Measurements from ENCODE around the gene SAP30L.

Gene SAP30L

DNA sequence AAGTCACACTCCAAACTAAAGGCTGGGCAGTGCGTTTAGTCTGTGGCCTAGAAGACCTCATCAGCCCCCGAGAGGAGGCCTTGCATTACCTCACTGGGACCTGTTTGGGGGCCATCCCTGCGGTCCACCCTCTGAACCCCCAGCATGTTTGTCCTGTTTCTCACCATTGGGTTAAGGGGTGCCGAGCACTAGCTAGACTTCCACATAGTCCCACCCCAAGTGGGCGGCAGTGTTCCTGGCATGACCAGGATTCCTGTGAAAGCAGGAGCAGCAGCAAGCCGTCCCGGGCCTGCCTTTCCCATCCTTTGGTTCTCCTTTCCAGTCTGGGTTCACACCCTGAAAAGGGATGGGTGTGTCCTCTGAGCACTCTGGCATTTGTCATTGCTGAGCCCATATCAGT is 26.6 kb upstream of the SAP30L start:
- no peak for DNase-seq (ENCODE audit: low read depth in 2 of 2)

DNA sequence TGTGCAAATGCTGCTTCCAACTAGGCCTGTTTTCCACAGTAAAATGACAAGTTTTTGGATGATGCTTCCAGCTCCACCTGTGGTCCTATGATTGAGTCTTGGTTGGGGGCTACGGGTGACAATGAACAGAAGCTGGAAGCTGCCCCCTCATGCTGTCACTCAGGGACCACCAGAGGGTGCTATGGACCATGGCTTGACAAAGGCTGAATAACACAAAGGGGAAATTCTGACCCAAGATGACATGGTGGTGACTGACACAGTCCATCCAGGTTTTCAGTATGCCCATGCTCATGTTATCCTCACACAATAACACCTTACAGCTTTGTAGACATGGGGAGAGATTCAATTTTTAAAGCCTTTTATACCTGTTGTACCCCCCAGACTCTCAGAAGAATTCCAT is 23.9 kb upstream of the SAP30L start:
- DNase-seq (ENCODE audit: low read depth in 2 of 2) = no peak

DNA sequence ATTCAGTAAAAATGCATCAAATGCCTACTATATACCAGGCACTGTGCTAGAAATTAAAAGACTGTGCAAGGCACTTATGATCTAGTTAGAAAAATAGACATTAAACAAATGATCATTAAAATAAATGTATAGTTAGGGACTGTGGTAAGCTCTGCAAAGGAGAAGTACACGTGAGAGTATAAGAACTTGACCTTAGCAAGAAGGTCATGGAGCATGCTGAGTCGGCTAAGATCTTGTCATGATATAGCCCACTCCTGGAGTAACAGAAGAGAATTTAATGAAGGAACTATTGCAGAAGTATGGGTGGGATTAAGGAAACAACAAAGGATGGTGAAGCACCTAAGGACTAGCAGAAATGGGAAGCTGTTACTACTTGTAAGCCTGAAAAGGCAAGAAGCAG is 23.5 kb upstream of the SAP30L start:
- no peak for DNase-seq (ENCODE audit: low read depth in 2 of 2)

DNA sequence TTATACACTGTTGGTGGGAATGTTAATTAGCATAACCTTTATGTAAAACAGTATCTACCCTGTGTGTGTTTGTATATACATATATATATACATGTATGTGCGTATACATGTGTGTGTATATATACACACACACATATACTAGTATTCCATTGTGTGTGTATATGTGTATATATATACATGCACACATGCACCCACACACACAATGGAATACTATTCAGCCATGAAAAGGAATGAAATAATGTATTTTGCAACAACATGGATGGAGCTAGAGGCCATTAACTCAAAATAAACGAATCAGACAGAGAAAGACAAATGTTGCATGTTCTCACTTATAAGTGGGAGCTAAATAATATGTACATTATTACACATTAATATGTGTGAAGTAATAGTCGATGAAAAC is 17.6 kb upstream of the SAP30L start:
- no peak for DNase-seq (ENCODE audit: low read depth in 2 of 2)

DNA sequence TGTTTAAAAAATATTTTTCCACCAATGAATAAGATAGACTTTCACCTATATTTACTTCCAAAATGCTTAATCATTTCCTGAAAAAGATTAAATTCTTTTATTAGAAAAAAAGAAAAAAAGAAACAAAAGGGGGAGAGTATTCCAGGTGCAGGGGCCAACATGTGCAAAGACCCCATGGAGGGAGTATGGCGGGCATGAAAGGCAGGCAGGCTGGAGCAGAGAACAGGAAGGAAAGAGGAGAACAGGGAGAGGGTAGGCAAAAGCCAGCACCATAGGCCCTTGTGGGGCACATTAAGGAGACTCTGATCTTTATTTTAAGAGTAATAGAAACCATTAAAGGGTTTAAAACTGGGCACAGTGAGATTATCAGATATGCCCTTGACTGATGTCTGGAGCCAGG is 16.5 kb upstream of the SAP30L start:
- DNase-seq (ENCODE audit: low read depth in 2 of 2) = no peak

DNA sequence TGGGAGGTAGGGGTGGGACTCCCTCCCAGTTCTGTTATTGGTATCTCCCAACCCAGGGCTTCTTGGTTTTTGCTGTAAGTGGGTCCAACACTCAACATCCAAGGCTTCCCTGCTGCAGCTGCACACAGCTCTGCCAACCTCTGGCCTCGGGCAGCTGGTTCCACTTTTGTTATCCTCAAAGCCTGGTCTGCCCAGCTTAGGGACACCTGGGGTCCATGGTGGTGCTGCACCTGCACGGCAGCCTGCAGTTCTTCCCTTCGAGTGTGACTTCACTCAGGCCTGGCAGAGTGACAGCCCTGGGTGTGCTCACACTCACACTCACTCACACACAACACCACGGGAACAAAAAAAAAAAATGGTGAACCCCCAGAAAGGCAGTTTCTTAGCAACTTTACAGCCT is 15.3 kb upstream of the SAP30L start:
- no peak for DNase-seq (ENCODE audit: low read depth in 2 of 2)

DNA sequence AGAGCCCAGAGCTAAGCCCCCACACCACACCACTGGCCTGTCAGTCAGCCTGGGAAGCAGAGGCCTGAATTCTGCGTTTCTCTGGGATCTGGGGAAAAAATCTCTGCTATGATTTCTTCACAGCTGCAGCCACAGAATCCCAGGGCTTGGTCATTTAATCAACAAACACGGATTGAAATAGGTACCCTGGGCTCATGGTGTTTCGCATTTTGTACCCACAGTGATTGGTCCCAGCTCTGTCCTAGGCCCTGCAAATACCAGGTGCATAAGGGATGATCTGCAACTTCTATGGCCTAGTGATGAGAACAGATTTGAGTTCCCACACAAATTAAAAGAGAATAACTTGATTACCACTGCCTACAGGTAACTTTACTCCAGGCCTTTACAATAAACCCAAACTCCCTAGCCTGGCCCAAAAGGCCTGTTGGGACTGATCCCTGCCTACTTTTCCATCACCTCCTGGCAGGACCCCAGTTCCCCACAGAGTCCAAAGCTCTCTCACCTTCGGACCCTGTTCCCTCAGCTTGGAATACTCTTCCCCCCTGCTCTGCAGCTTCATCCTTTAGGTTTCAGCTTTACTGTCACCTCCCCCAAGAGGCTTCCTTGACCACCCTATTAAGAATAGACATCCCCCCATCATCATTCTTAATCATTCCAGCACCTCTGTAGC is 14.7 kb upstream of the SAP30L start:
- DNase-seq (ENCODE audit: low read depth in 2 of 2) = no peak

DNA sequence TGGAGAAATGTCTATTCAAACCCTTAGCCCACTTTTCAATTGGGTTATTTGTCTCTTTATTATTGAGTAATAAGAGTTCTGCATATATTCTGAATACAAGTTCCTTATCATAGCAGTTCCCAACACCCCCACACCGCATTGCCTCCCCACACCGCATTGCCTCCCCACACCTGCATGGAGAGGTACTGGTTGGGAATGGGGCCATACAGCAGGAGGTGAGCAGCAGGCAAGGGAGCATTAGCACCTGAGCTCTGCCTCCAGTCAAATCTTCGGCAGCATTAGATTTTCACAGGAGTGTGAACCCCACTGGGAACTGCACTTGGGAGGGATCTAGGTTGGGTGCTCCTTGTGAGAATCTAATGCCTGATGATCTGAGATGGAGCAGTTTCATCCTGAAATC is 10.6 kb upstream of the SAP30L start:
- no peak for DNase-seq (ENCODE audit: low read depth in 2 of 2)

DNA sequence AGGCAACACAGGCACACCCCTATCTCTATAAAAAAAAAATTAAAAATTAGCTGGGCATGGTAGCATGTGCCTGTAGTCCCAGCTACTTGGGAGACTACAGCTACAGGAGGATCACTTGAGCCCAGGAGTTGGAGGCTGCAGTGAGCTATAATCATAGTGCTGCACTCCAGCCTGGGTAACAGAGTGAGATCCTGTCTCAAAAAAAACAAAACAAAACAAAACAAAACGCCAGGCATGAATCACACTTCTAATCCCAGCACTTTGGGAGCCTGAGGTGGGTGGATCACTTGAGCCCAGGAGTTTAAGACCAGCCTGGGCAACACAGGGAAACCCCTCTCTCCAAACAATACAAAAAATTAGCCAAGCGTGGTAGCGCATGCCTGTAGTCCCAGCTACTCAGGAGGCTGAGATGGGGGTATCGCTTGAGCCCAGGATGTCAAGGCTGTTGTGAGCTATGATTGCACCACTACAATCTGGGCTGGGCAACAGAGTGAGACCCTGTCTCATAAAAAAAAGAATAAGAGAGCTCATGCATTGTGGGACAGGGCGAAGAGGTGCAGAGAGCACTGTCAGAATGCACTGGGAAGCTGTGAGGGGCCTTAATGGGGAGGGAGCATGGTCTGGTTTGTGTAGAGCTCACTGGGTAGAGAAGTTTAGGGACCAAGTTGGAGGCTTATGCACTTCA is 8.4 kb upstream of the SAP30L start:
- DNase-seq (ENCODE audit: low read depth in 2 of 2) = no peak

DNA sequence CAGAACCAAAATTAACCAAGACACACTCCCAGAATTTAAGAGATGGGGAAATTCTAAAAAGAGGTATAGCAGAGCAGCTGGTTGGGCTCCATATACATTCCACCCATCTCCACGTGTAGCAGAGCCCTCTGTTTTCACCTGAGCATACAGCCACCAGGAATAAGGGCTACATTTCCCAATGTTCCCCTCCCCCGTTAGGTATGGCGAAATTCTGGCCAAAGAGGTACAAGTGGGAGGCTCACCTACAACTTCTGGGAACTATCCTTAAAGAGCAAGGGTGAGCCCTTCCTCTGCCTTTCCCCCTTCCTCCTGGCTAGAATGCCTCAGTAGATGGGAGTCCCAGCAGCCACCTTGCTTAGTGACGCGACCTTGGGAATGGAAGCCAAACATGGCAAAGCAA is 5.3 kb upstream of the SAP30L start:
- no peak for DNase-seq (ENCODE audit: low read depth in 2 of 2)

DNA sequence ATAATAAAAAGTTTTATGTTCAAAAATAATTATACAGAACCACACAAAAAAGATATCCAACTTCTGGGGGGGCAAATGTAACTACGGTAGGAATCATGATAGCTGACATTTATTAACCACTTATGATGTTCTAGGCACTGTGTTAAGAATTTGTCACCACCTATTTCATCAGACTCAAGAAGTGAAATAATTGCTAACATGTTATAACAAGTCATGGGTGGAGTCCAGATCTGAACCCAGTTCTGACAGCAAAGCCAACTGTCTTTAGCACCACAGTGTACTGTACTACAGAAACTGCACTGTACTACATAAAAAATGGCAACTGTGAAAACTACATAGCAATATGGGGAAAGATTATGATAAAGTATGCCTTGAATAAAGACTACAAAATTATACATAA is 3.0 kb upstream of the SAP30L start:
- DNase-seq (ENCODE audit: low read depth in 2 of 2) = no peak

DNA sequence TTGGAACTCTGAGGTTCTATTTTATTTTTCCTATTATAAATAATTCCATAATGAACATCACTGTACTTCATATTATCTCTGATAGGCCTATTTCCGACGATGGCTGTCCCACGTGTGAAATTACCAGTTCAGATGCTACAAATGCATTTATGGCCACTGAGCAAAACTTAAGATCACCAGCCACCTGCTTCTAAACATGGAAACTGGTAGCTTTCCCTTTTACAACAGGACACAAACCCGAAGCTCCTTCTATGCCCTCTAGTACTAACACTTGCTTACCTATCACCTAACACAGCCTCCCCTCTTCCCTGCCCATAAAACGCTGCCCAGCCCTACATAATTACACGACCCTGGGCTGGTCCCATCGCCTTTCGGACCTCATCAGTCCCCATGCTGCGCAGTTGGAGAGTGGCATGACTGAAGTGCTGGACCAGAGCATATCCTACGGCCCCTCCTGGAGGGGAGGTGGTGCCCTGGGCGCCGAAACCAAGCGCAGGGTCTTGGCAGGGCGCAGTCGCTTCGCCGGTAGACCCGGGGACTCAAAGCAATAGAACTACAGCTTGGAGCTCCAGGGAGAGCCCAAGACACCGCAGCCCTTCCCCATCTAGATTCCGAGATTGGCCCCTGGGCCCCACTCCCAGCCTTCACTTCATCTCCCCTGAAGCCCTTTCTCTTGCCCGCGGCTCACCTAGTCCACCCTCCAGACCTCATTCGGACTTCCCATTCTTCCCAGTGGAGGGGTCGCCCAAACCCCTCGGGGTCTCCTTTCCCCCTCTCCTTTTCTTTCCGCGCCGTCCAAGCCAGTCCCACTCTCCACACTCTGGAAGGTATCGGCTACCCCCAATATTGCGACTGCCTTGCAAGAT is 1.0 kb upstream of the SAP30L start:
- DNase-seq (ENCODE audit: low read depth in 2 of 2) = no peak

DNA sequence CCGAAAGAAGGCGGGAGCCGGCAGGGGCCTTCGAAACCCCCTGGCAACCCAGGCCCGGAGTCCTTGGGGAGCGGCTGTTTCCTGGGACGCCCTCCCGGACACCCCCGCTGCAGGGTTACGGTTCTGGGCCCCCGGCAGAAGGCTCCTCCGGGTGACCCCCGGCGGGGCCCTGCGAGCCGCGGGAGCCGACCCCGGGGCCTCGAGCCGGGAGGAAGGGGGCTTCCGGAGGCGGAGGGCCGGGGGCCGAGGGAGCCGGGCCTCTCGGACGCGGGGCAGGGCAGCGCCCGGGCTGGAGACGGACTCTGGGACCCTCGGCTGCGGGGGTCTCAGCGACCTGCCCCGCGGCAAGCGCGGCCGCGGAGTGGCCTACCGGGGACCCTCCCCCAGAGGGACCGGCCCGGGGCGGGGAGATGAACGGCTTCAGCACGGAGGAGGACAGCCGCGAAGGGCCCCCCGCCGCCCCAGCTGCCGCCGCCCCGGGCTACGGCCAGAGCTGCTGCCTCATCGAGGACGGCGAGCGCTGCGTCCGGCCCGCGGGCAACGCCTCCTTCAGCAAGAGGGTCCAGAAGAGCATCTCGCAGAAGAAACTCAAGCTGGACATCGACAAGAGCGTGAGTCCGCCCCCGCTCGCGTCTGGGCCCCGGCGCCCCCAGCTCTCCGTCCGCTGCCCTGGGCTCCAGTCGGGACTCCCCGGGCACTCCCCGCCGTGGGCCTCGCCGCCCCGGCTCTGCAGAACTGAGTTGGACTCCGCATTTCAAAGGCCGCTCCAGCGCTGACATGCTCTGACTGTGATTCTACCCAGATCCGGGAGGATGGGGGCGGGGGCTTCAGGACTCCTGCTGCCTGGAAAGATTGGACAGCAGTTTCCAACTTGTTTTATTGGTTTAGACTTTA is 645 bp downstream of the SAP30L start:
- DNase-seq (ENCODE audit: low read depth in 2 of 2) = peak in 1 of 2 donors; percentile 7

DNA sequence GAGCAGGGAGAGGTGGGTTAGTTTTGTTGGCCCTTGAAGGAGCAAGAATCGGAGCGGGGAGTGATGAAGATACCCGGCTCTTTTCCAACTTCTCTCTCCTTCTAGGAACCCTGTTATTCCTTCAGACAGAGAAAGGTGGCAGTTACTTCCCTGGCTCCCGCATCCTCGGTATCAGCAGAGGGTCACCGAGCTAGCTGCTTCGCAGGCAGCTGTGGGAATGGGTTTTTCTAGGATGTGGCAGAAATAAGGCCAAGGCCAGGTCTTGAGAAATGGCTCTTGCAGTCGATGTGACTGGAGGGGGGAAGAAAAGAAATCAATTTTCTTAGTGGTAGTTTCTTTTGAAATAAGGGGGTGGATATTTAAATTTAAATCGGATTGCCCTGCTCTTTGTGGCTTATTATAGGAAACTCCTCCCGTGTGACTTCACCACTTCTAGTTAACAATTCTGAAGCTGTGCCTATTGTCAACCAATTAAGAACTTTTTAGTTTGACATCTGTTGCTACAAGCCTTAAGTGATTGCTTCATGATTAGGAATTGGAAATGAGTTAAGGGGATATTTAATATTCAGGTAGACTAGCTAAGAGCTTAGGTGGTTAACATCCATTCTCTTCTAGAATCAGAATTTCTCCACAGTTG is 1.4 kb downstream of the SAP30L start:
- DNase-seq (ENCODE audit: low read depth in 2 of 2) = no peak

DNA sequence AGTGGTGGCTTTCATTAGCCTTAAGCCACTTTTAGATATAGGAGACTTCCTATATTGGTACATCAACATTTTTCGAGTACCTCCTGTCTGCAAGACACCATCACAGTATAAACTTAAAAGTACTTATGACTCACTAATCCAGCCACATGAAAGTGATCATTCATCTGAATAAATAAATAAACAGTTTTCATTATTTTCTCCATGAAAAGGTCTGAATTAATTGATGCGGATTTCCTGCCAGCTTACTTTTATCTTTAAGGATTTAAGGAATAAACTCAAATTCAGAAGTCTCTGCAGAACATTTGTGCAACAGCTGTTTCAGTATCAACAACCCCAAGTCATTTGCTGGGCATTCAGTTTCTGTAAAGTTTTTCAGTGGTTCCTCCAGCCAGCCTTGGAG is 4.0 kb downstream of the SAP30L start:
- DNase-seq (ENCODE audit: low read depth in 2 of 2) = no peak

DNA sequence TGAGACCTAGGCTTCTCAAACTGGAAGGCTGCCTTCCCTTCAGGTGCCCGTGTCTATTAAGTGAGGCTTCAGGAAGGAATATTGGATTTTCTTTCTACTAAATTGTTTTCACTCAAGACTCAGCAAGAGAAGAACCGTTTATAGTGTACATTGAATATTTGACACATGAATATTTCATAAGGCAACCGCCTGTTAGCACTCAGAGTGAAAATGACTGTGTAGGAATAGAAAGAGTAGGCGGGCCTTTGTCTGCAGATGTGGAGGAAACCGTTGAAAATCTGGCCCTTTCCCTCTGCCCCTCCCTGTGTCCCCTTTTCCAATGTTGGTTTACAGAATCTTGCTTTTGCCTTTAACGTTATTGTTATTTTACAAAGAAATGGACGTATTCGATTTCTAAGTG is 6.2 kb downstream of the SAP30L start:
- no peak for DNase-seq (ENCODE audit: low read depth in 2 of 2)

DNA sequence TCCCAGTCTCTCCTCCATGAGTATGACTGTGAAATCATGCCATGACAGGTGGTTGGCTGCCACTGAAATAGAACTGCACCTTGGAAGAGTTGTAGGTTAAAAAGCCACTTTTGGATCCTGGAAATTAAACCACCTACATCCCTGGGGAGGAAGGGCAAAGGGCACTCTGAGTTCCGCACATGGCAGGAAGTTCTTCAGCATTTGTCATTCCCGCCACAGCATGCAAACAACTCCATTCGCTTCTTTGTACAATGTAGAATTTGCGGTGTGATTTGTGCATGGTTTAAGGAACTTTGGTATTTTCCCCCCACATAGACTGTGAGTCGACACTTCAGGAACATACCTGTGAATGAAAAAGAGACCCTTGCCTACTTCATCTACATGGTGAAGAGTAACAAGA is 9.8 kb downstream of the SAP30L start:
- DNase-seq (ENCODE audit: low read depth in 2 of 2) = no peak

DNA sequence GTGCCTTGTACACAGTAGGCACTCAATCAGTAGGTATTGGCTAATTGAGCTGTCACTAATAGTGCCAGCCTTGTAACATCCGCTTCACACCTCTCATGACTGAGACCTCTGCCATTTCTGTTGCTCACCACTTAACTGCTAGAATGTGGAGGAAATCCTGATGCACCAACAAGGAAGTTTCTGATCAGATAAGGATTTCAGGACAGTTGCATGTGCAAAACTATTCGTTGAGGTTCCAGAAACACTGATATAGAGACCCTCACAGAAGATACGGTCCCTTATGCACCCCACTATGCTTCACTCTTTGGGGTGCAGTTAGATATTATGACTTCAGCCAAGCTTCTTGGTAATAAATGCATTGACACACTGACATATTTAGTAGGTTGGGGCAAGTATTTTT is 10.7 kb downstream of the SAP30L start:
- DNase-seq (ENCODE audit: low read depth in 2 of 2) = no peak

DNA sequence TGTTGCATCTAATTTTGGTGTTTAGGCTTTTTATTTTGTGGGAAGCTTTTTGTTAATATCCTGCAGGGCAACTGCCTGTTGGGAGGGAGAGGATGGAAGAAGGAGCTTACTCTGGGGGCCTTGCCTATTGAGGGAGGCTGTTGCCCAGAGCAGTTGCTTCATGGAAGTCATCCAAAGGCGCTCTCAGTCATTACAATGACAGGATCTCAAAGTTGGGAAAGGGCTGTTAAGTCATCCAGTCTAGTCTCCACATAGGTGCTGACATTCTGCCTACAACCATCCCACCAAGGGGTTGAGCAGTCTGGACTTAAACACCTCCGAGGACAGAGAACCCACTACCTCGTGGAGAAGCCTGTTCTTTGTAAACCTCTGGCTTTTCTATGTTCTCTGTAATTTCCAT is 13.2 kb downstream of the SAP30L start:
- no peak for DNase-seq (ENCODE audit: low read depth in 2 of 2)

DNA sequence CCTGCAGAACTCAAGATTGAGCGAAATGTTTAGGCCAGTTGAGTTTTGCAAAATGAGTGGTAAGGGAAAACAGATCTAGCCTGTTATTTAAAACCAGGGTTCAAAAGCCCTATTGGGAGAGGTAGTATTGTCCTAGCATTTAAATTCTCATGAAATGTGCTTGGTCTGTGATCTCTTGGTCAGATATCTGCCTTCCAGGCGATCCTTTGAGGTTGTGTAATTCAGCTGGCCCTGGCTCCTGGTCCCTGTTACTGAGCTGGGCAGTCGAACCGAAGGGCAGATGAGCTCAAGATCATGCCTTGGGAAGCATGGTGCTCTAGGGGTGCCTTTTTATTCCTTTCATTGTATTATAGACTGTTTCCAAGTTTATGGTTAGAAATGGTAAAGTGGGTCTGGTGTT is 14.4 kb downstream of the SAP30L start:
- DNase-seq (ENCODE audit: low read depth in 2 of 2) = no peak

DNA sequence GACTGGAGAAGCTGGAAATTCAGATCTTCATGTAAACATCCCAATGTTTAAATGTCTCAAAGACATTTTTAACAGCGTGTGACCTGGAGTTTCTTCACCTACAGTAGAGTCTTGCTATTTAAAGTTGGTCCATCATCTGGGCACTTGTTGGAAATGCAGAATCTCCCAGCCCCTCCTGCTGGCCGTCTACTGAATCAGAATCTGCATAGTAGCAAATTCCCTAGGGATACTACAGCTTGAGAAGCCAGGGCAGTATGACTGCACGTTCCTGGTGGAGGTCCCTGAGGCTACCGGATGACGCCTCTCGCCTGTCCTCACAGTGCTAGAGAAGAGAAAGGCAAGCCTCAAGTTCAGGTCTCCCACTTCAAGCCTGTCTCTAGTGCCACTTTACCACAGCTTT is 15.7 kb downstream of the SAP30L start:
- DNase-seq (ENCODE audit: low read depth in 2 of 2) = no peak
